H1 (cell line): Measurements from ENCODE around the gene TFDP3. TPM values are rescaled to one million over a fixed set of nuclear protein-coding genes. Genes with fewer than 3 reads are reported as not detected.
A peak's percentile ranks its signal among the peaks of the same experiment; 100 is the strongest.

Experiments
- CTCF ChIA-PET: fragments of 300-600 bp; sonication (Branson Sonifier 250); formaldehyde crosslinking; loops from one replicate; lab custom pipeline; 2021; ENCODE audit not compliant: partially characterized antibody; lab: Charles Lee
- POLR2A ChIA-PET: fragments of 300-600 bp; sonication (Branson Sonifier 250); formaldehyde crosslinking; loops from one replicate; lab custom pipeline; 2021; ENCODE audit warnings: inconsistent platforms; ENCODE audit not compliant: partially characterized antibody; lab: Charles Lee
- DNase-seq, 2 experiments: peaks; one replicate each; pipeline versions ENCODE4 v3.0.0 to v3.0.0-alpha.2; 2010 to 2022; ENCODE audit warnings: low spot score in 2 of 2, low read depth in 1 of 2, mixed read lengths in 1 of 2
- FAIRE-seq: peaks from 2 replicates; lab custom pipeline; 2011; peaks lifted over from hg19 to GRCh38; lab: Jason Lieb, UNC
- H2AFZ ChIP-seq: 2 replicates; pipeline ENCODE4 v1.8.1; 2012; ENCODE audit warnings: low read length, inconsistent platforms
- H2AK5ac ChIP-seq: 2 replicates; pipeline ENCODE4 v1.6.1; 2013; ENCODE audit warnings: low read depth, low read length
- H2BK120ac ChIP-seq: replicated peaks from 2 replicates; pipeline ENCODE3; 2013; ENCODE audit warnings: low read depth, low read length, inconsistent platforms
- H2BK12ac ChIP-seq: 2 replicates; pipeline ENCODE4 v1.6.1; 2013; ENCODE audit warnings: low read depth, low read length
- H2BK15ac ChIP-seq: 2 replicates; pipeline ENCODE4 v1.6.1; 2013; ENCODE audit warnings: low read length
- H2BK20ac ChIP-seq: 2 replicates; pipeline ENCODE4 v1.6.1; 2013; ENCODE audit warnings: low read length
- H2BK5ac ChIP-seq: 2 replicates; pipeline ENCODE4 v1.6.1; 2013; ENCODE audit warnings: low read depth, low read length
- H3K14ac ChIP-seq: 2 replicates; pipeline ENCODE4 v1.6.1; 2013; ENCODE audit warnings: inconsistent platforms; ENCODE audit not compliant: insufficient read length
- H3K18ac ChIP-seq: 2 replicates; pipeline ENCODE4 v1.6.1; 2013; ENCODE audit warnings: low read length; ENCODE audit errors: extremely low read depth
- H3K23ac ChIP-seq: 2 replicates; pipeline ENCODE4 v1.6.1; 2013; ENCODE audit warnings: inconsistent platforms; ENCODE audit not compliant: insufficient read length
- H3K23me2 ChIP-seq: 2 replicates; pipeline ENCODE4 v1.6.1; 2013; ENCODE audit warnings: low read depth, low read length
- H3K27ac ChIP-seq: 2 replicates; pipeline ENCODE4 v1.6.1; 2011; ENCODE audit warnings: low read depth, low read length, inconsistent platforms
- H3K27me3 ChIP-seq, 4 experiments: replicated peaks in 1 of 4; 1 replicate in 1 of 4; 2 replicates in 3 of 4; pipeline versions ENCODE4 v1.6.1 to v1.8.1; 2011 to 2013; ENCODE audit warnings: low read length in 3 of 4, mild to moderate bottlenecking in 3 of 4, inconsistent platforms in 2 of 4, mixed read lengths in 2 of 4, moderate library complexity in 1 of 4; ENCODE audit not compliant: control insufficient read depth in 3 of 4, insufficient read depth in 3 of 4; ENCODE audit errors: extremely low read depth in 1 of 4
- H3K36me3 ChIP-seq, 4 experiments: 2 replicates each; pipeline versions ENCODE4 v1.6.1 to v1.8.1; 2011 to 2013; ENCODE audit warnings: mild to moderate bottlenecking in 4 of 4, low read length in 3 of 4, moderate library complexity in 2 of 4, control low read depth in 1 of 4, inconsistent platforms in 1 of 4; ENCODE audit not compliant: insufficient read depth in 4 of 4, control insufficient read depth in 2 of 4
- H3K4ac ChIP-seq: replicated peaks from 2 replicates; pipeline ENCODE3; 2013; ENCODE audit warnings: low read length, low read depth, mixed read lengths, inconsistent platforms; ENCODE audit not compliant: insufficient read length
- H3K4me1 ChIP-seq, 4 experiments: replicated peaks in 1 of 4; 1 replicate in 1 of 4; 2 replicates in 3 of 4; pipeline versions ENCODE4 v1.6.1 to v1.8.1; 2011 to 2013; ENCODE audit warnings: low read length in 3 of 4, inconsistent platforms in 2 of 4, mixed read lengths in 1 of 4; ENCODE audit not compliant: insufficient read depth in 4 of 4, control insufficient read depth in 3 of 4
- H3K4me2 ChIP-seq, 2 experiments: 2 replicates each; pipeline versions ENCODE4 v1.6.1 to v1.8.1; 2011 to 2013; ENCODE audit warnings: low read depth in 2 of 2, low read length in 2 of 2, control low read depth in 1 of 2, inconsistent platforms in 1 of 2, mild to moderate bottlenecking in 1 of 2; ENCODE audit not compliant: insufficient read depth in 1 of 2
- H3K4me3 ChIP-seq, 4 experiments: fragments of 200-600, 300-600 bp in 1 of 4; sonication (generic), shearing (Covaris generic), sonication (Bioruptor Twin) in 1 of 4; 2 replicates each; pipeline versions ENCODE4 v1.5.1 to v1.8.1; 2011 to 2016; ENCODE audit warnings: low read length in 4 of 4, low read depth in 3 of 4, control low read depth in 2 of 4, inconsistent platforms in 2 of 4, mild to moderate bottlenecking in 2 of 4, mixed read lengths in 1 of 4, moderate library complexity in 1 of 4; ENCODE audit not compliant: insufficient read depth in 2 of 4; ENCODE audit errors: extremely low read depth in 1 of 4
- H3K56ac ChIP-seq: replicated peaks from 2 replicates; pipeline ENCODE3; 2013; ENCODE audit warnings: low read depth, mild to moderate bottlenecking, mixed read lengths, low read length, inconsistent platforms; ENCODE audit not compliant: insufficient read length
- H3K79me1 ChIP-seq: 2 replicates; pipeline ENCODE4 v1.6.1; 2013; ENCODE audit warnings: low read depth, low read length, control low read depth
- H3K79me2 ChIP-seq, 2 experiments: 2 replicates each; pipeline versions ENCODE4 v1.6.1 to v1.8.1; 2012 to 2013; ENCODE audit warnings: low read length in 2 of 2, mild to moderate bottlenecking in 2 of 2, inconsistent platforms in 1 of 2; ENCODE audit not compliant: insufficient read depth in 2 of 2, control insufficient read depth in 1 of 2
- H3K9ac ChIP-seq, 4 experiments: replicated peaks in 1 of 4; 1 replicate in 1 of 4; 2 replicates in 3 of 4; pipeline versions ENCODE4 v1.6.1 to v1.8.1; 2011 to 2013; ENCODE audit warnings: low read depth in 3 of 4, low read length in 3 of 4, control low read depth in 2 of 4, mild to moderate bottlenecking in 2 of 4, moderate library complexity in 2 of 4, inconsistent platforms in 1 of 4; ENCODE audit errors: extremely low read depth in 1 of 4
- H3K9me3 ChIP-seq, 2 experiments: 2 replicates each; pipeline versions ENCODE4 v1.6.1 to v1.8.1; 2012 to 2013; ENCODE audit warnings: mild to moderate bottlenecking in 2 of 2, moderate library complexity in 2 of 2, control low read depth in 1 of 2, inconsistent platforms in 1 of 2, low read depth in 1 of 2, low read length in 1 of 2, mixed read lengths in 1 of 2; ENCODE audit not compliant: insufficient read depth in 2 of 2
- H4K20me1 ChIP-seq, 2 experiments: replicated peaks in 1 of 2; 2 replicates each; pipeline versions ENCODE3 to v1.8.1; 2011 to 2013; ENCODE audit warnings: inconsistent platforms in 2 of 2, low read length in 2 of 2, mild to moderate bottlenecking in 1 of 2; ENCODE audit not compliant: insufficient read depth in 2 of 2, control insufficient read depth in 1 of 2
- H4K5ac ChIP-seq: 2 replicates; pipeline ENCODE4 v1.6.1; 2013; ENCODE audit warnings: low read length, low read depth, mixed read lengths, inconsistent platforms; ENCODE audit not compliant: insufficient read length
- H4K8ac ChIP-seq: 2 replicates; pipeline ENCODE4 v1.8.0; 2013; ENCODE audit warnings: mild to moderate bottlenecking, moderate library complexity, low read length, inconsistent platforms; ENCODE audit not compliant: insufficient read depth; ENCODE audit errors: extremely low read depth
- H4K91ac ChIP-seq: replicated peaks from 2 replicates; pipeline ENCODE3; 2013; ENCODE audit warnings: low read length, mixed read lengths, inconsistent platforms; ENCODE audit not compliant: insufficient read length
- WGBS, 2 experiments: shearing (Covaris generic) in 1 of 2; methylation state at CpG; one replicate each; pipeline versions ENCODE4 v1.1.6 to v1.1.7; 2013 to 2015; ENCODE audit warnings: low lambda C conversion rate in 2 of 2, mixed read lengths in 2 of 2, inconsistent platforms in 1 of 2, low coverage in 1 of 2, missing lambda C conversion rate in 1 of 2; ENCODE audit not compliant: insufficient replicate concordance in 2 of 2, insufficient coverage in 1 of 2, insufficient read length in 1 of 2; ENCODE audit errors: extremely low coverage in 1 of 2, missing lambda C conversion rate in 1 of 2; 5-methylcytosine and 5-hydroxymethylcytosine counted together
- polyA plus RNA-seq, 7 experiments: library from polyadenylated mRNA; depleted of rRNA in 3 of 7; stranded (reverse) in 5 of 7; unstranded in 2 of 7; fragments of >200 nt in 5 of 7; fragments of 200-250 nt in 2 of 7; gene quantifications; 1 replicate in 5 of 7; 2 replicates in 1 of 7; 4 replicates in 1 of 7; pipeline versions ENCODE4 v1.2.1 to v1.2.3, GENCODE V29; 2011 to 2013; ENCODE audit warnings: missing spikeins in 2 of 7, mixed read lengths in 2 of 7
- total RNA-seq: library from RNA; stranded (reverse); fragmentation: NEBNext Ultra II Directional; extraction: Animal tissue kit (Norgen Biotek cat#: 25700); gene quantifications from 2 replicates; pipeline ENCODE4 v1.2.1, GENCODE V29; 2021

The TFDP3 gene
- total and polyA plus RNA-seq, 2 of the 8 experiments (the other 6 are each of a cell fraction or from before 2014, with no cell fraction given), result not detected

GRCh38 chrX:133190877-133191738, 27.0 kb downstream of the TFDP3 start:
- no peak overlapping the region for H2BK20ac ChIP-seq
- no peak overlapping the region for H3K27ac ChIP-seq
- H3K79me2 ChIP-seq, result no peaks in the 10 kb centered on the region
- H3K56ac ChIP-seq, result no peak overlapping the region
- FAIRE-seq, result peak; percentile 63
- peak overlapping the region; percentile 44; the same call in 1 of the 2 replicates for H2AFZ ChIP-seq
- no peaks in the 10 kb centered on the region for H3K27me3 ChIP-seq
- H4K20me1 ChIP-seq, result no peaks in the 10 kb centered on the region
- ChIA-PET POLR2A (no interaction called here), CTCF (interaction anchor here (0.9 to 1.8 kb wide), 4 partner anchors 9 to 187 kb away, joined by 3 to 4 read pairs (median 3); no protein-coding TSS in a partner anchor)
- no peak overlapping the region for H2BK5ac ChIP-seq
- no peak overlapping the region for H3K14ac ChIP-seq
- no peaks in the 10 kb centered on the region for H3K79me1 ChIP-seq
- no peak overlapping the region for H4K8ac ChIP-seq
- no peak overlapping the region for H3K4ac ChIP-seq
- H2AK5ac ChIP-seq, result no peak overlapping the region
- 66% methylated on average over 5 of the region's 10 CpGs; no CpG with 5 or more reads in 1 of the 2 experiments for WGBS, 2 experiments
- no peak overlapping the region for H3K23ac ChIP-seq
- H3K9me3 ChIP-seq, result no peaks in the 10 kb centered on the region
- H3K23me2 ChIP-seq, result no peaks in the 10 kb centered on the region
- H3K4me1 ChIP-seq, result peaks cover 0 to 6% (median 2%) of the 10 kb centered on the region in 4 experiments; a peak in 3 of 7 replicates
- H4K91ac ChIP-seq, result no peak overlapping the region
- no peak overlapping the region for H4K5ac ChIP-seq
- no peak overlapping the region for H3K9ac ChIP-seq
- no peak overlapping the region for H2BK12ac ChIP-seq
- peak in 1 of 2 experiments; percentile 47 for DNase-seq
- no peak overlapping the region for H2BK120ac ChIP-seq
- no peak overlapping the region for H2BK15ac ChIP-seq
- peak overlapping the region in 1 of 2 experiments; percentile 14; a peak in 1 of 4 replicates for H3K4me2 ChIP-seq
- no peak overlapping the region for H3K4me3 ChIP-seq
- no peaks in the 10 kb centered on the region for H3K36me3 ChIP-seq
- H3K18ac ChIP-seq, result no peak overlapping the region; the same call in 1 of the 2 replicates
